ENCODE measurements around the gene LRRN2.

The LRRN2 gene

GRCh38 chr1:204688776-204689175 is 3.2 kb upstream of the LRRN2 start:
- no peak overlapping the region for H3K4me3 Mint-ChIP-seq
- H3K27me3 Mint-ChIP-seq: peaks cover 52% of the 10 kb centered on the region
- peaks cover 18% of the 10 kb centered on the region for H3K4me1 Mint-ChIP-seq (ENCODE audit: low read depth)
- no peaks in the 10 kb centered on the region for H3K36me3 Mint-ChIP-seq (ENCODE audit: low read depth)
- H3K9me3 Mint-ChIP-seq: no peaks in the 10 kb centered on the region
- no peak overlapping the region for H3K27ac Mint-ChIP-seq
- DNase-seq: no peak

DNA sequence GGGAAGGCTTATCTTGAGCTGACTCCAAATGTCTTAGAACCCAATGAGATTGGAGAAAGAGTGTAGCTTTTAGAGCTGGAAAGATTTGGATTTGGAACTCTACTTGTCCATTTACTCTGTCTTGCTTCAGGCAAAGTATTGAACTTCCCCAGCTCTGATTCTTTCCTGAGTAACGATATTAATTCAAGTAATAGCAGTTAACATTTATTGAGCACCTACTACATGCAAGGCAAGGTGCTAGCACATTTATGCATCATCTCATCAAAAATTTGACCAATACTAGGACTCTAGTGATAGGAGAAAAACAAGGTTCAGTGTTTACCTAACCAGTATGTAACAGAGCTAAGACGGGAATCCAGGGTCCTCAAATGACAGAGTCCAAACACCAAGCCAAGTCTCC is 2.5 kb upstream of the LRRN2 start:
- DNase-seq: no peak
- peaks cover 18% of the 10 kb centered on the region for H3K4me1 Mint-ChIP-seq (ENCODE audit: low read depth)
- H3K4me3 Mint-ChIP-seq: no peak overlapping the region
- no peaks in the 10 kb centered on the region for H3K9me3 Mint-ChIP-seq
- H3K27ac Mint-ChIP-seq: no peak overlapping the region
- H3K36me3 Mint-ChIP-seq (ENCODE audit: low read depth): no peaks in the 10 kb centered on the region
- peaks cover 52% of the 10 kb centered on the region for H3K27me3 Mint-ChIP-seq

GRCh38 chr1:204684571-204685235 is 835 bp downstream of the LRRN2 start:
- no peaks in the 10 kb centered on the region for H3K36me3 Mint-ChIP-seq (ENCODE audit: low read depth)
- no peak overlapping the region for H3K27ac Mint-ChIP-seq
- no peaks in the 10 kb centered on the region for H3K9me3 Mint-ChIP-seq
- no peak for DNase-seq
- H3K4me3 Mint-ChIP-seq: peak overlapping the region; percentile 37
- H3K27me3 Mint-ChIP-seq: peaks cover 48% of the 10 kb centered on the region
- H3K4me1 Mint-ChIP-seq (ENCODE audit: low read depth): peaks cover 9% of the 10 kb centered on the region

GRCh38 chr1:204684206-204684570 is 1.4 kb downstream of the LRRN2 start:
- H3K27ac Mint-ChIP-seq: no peak overlapping the region
- no peaks in the 10 kb centered on the region for H3K9me3 Mint-ChIP-seq
- peak overlapping the region; percentile 37 for H3K4me3 Mint-ChIP-seq
- H3K4me1 Mint-ChIP-seq (ENCODE audit: low read depth): peaks cover 9% of the 10 kb centered on the region
- H3K27me3 Mint-ChIP-seq: peaks cover 43% of the 10 kb centered on the region
- no peaks in the 10 kb centered on the region for H3K36me3 Mint-ChIP-seq (ENCODE audit: low read depth)
- DNase-seq: no peak

DNA sequence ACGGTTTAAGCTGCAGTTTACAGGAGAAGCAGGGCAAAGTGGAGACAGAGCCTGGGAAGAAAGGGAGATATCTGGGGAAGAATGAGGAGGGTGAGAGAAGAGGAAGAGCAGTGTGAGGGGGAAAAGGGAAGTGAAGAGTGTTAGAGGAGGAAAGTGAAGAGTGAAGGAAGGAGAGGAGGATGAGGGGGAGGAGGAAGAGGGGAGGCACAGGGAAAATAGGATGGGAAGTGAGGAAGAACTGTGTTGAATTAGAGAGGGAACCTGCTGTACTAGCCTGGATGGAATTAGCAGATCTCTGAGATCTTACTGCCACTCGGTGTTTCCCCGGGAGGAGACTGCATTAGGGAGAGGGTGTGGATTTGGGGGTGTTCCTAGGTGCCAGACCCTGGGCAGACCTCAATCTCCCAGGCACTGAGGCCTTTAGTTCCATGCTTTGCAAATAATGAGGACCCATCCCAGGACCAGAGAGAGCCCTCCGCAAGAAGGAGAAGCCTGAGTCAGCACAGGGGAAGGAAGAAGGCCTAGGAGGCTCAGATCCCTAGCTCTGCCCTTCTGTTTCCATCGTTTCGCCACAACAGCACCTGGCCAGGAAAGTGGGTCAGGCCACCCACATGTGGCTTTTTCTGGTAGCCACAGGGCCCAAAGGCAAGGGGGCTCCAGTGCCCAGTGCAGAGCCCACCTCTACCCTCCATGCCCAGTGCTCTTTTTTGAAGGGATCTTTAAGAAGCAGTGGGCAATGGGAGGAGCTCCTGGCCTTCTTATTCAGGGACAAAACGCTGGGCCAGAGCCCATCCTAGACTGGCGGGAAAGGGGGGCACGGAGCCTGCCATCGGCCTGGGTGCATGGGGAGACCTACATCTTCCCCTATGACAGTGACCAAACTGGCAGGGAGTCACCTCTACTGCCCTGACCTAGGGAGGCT is 2.0 kb downstream of the LRRN2 start:
- peaks cover 9% of the 10 kb centered on the region for H3K4me1 Mint-ChIP-seq (ENCODE audit: low read depth)
- no peak for DNase-seq
- peaks cover 40% of the 10 kb centered on the region for H3K27me3 Mint-ChIP-seq
- no peak overlapping the region for H3K27ac Mint-ChIP-seq
- H3K36me3 Mint-ChIP-seq (ENCODE audit: low read depth): no peaks in the 10 kb centered on the region
- no peaks in the 10 kb centered on the region for H3K9me3 Mint-ChIP-seq
- no peak overlapping the region for H3K4me3 Mint-ChIP-seq

DNA sequence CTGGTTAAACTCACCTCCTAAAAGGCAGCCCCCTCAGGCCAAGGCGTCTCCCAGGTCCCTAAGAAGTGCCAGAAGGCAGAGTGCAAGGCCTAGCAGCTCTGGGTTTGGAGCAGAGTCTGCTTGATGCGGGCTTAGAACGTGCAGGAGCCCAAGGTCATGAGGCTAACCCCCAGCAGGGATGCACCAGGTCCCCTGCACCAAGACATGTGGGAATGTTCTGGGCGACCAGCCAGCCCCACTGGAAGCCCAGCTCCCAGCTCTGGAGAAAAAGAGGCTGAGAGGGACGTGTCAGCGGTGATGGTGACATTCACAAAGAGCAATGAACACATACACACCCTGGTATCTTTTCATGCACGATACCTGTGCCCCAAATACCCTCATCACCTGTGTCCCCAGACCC is 5.1 kb downstream of the LRRN2 start:
- Mint-ChIP-seq H3K36me3 (ENCODE audit: low read depth) (no peaks in the 10 kb centered on the region), H3K4me1 (ENCODE audit: low read depth) (peaks cover 5% of the 10 kb centered on the region), H3K27ac (no peak overlapping the region), H3K4me3 (no peak overlapping the region), H3K27me3 (peaks cover 13% of the 10 kb centered on the region), H3K9me3 (no peaks in the 10 kb centered on the region)
- no peak for DNase-seq

GRCh38 chr1:204680051-204680450 is 5.5 kb downstream of the LRRN2 start:
- Mint-ChIP-seq H3K36me3 (ENCODE audit: low read depth) (no peaks in the 10 kb centered on the region), H3K4me1 (ENCODE audit: low read depth) (peaks cover 5% of the 10 kb centered on the region)

DNA sequence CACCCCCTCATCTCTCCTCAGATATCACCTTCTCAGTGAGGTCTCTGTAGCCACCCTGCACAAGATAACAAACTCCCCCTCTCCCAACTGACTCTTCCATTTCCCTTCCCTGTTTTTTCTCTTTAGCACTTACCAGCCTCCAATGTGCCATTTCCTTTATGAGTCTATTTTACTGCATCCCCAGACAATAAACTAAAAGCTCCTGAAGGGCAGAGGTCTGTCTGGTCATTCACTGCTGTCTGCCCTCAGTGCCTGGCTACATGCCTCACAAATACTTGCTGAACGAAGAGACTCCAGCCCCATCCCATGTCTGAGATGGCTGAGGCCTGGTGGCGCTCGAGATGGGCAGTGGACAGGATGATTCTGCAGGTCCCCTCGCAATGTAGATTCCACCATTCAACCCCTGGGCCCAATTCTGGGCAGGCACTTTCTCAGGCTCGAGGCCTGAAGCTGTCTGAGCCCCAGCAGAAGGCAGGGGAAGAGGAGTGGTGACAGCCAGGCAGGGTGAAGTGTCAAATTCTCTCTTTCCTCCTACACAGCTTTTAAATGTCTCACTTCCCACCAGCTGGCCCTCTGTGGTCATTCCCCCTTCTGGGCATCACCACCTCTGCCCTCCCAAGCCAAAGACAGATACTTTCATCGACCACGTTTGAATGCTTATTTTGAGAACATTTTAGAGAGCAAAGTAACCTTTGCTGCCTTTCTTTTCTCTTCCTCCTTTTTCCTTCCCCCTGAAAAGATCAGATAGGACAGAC is 6.6 kb downstream of the LRRN2 start:
- no peak for DNase-seq
- no peaks in the 10 kb centered on the region for H3K9me3 Mint-ChIP-seq
- H3K4me1 Mint-ChIP-seq (ENCODE audit: low read depth): no peaks in the 10 kb centered on the region
- H3K4me3 Mint-ChIP-seq: no peak overlapping the region
- H3K27ac Mint-ChIP-seq: no peak overlapping the region
- H3K27me3 Mint-ChIP-seq: peaks cover 3% of the 10 kb centered on the region
- H3K36me3 Mint-ChIP-seq (ENCODE audit: low read depth): no peaks in the 10 kb centered on the region

More at GRCh38 chr1:204680051-204680450, 5.5 kb downstream of the LRRN2 start:
- no peak for DNase-seq
- H3K4me3 Mint-ChIP-seq: no peak overlapping the region
- H3K9me3 Mint-ChIP-seq: no peaks in the 10 kb centered on the region
- H3K27ac Mint-ChIP-seq: no peak overlapping the region
- peaks cover 13% of the 10 kb centered on the region for H3K27me3 Mint-ChIP-seq

GRCh38 chr1:204677864-204678263 is 7.7 kb downstream of the LRRN2 start:
- H3K27me3 Mint-ChIP-seq: peaks cover 3% of the 10 kb centered on the region
- no peaks in the 10 kb centered on the region for H3K36me3 Mint-ChIP-seq (ENCODE audit: low read depth)
- H3K27ac Mint-ChIP-seq: no peak overlapping the region
- no peaks in the 10 kb centered on the region for H3K9me3 Mint-ChIP-seq
- DNase-seq: no peak
- H3K4me3 Mint-ChIP-seq: no peak overlapping the region
- no peaks in the 10 kb centered on the region for H3K4me1 Mint-ChIP-seq (ENCODE audit: low read depth)

DNA sequence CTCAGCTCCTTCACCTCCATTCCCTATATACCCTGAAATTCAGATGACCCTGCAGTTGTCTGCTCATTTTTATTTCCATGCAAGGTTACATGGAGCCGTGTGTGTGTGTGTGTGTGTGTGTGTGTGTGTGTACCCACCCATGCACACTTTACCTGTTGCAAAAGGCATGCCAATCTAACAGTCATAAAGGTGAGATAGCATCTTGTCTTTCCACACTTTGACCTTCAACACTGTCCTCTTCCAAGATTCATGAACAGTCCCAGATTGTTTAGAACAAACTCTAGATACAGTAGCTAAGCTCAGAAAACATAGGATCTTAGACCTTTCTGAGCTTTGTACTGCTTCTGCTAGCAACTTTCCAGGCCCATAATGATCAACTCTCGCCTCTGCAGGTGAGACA is 9.5 kb downstream of the LRRN2 start:
- Mint-ChIP-seq H3K27ac (no peak overlapping the region), H3K27me3 (peaks cover 3% of the 10 kb centered on the region), H3K4me3 (no peak overlapping the region), H3K36me3 (ENCODE audit: low read depth) (no peaks in the 10 kb centered on the region), H3K9me3 (no peaks in the 10 kb centered on the region), H3K4me1 (ENCODE audit: low read depth) (no peaks in the 10 kb centered on the region)
- DNase-seq: no peak

GRCh38 chr1:204673909-204674649 is 11.5 kb downstream of the LRRN2 start:
- Mint-ChIP-seq H3K4me1 (ENCODE audit: low read depth) (no peaks in the 10 kb centered on the region), H3K27ac (no peak overlapping the region), H3K27me3 (peaks cover under 1% of the 10 kb centered on the region)

GRCh38 chr1:204673209-204673608 is 12.3 kb downstream of the LRRN2 start:
- Mint-ChIP-seq H3K27ac (no peak overlapping the region), H3K27me3 (no peaks in the 10 kb centered on the region), H3K36me3 (ENCODE audit: low read depth) (no peaks in the 10 kb centered on the region), H3K4me3 (no peak overlapping the region), H3K9me3 (no peaks in the 10 kb centered on the region), H3K4me1 (ENCODE audit: low read depth) (no peaks in the 10 kb centered on the region)
- DNase-seq: no peak

More at GRCh38 chr1:204673909-204674649, 11.5 kb downstream of the LRRN2 start:
- no peak overlapping the region for H3K4me3 Mint-ChIP-seq
- no peaks in the 10 kb centered on the region for H3K36me3 Mint-ChIP-seq (ENCODE audit: low read depth)
- no peak for DNase-seq
- H3K9me3 Mint-ChIP-seq: no peaks in the 10 kb centered on the region

DNA sequence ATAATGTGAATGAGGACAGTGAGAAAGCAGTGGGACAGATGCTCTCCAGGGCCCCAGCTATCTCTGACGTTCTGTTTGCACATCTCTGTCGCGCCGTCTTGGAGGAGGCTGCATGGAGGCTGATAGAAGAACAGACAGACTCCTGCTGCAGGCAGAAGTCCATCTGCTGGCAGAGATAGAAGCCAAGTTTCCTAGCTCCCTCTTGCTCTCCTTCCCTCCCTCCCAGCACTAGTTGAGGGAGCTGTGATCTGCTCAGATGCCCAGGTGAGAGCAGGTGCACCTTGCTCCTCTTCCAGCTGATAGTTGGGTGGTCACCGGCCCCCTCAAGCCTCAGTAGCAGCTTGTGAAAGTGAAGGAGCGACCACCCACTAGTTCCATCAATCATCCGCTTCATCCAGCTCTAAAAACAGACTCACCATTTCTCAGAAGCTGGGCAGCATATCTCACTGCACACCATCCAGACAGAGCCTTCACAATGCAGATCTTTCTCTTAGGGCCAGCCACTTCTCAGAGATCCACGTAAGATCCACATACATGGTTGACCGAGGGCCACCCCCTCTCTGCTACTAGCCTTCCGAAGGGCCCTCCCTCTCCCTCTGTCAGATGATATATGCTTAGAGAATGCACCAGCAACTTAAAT is 12.9 kb downstream of the LRRN2 start:
- no peaks in the 10 kb centered on the region for H3K4me1 Mint-ChIP-seq (ENCODE audit: low read depth)
- H3K27me3 Mint-ChIP-seq: no peaks in the 10 kb centered on the region
- H3K4me3 Mint-ChIP-seq: no peak overlapping the region
- no peak overlapping the region for H3K27ac Mint-ChIP-seq
- H3K9me3 Mint-ChIP-seq: no peaks in the 10 kb centered on the region
- H3K36me3 Mint-ChIP-seq (ENCODE audit: low read depth): no peaks in the 10 kb centered on the region
- DNase-seq: no peak

GRCh38 chr1:204672069-204672468 is 13.5 kb downstream of the LRRN2 start:
- H3K27me3 Mint-ChIP-seq: no peaks in the 10 kb centered on the region
- H3K36me3 Mint-ChIP-seq (ENCODE audit: low read depth): no peaks in the 10 kb centered on the region
- H3K4me3 Mint-ChIP-seq: no peak overlapping the region
- H3K4me1 Mint-ChIP-seq (ENCODE audit: low read depth): no peaks in the 10 kb centered on the region
- no peaks in the 10 kb centered on the region for H3K9me3 Mint-ChIP-seq
- H3K27ac Mint-ChIP-seq: no peak overlapping the region
- no peak for DNase-seq
